Karpas-422 (cell line): ENCODE results near the gene COL6A1. TPM values are rescaled to one million over a fixed set of nuclear protein-coding genes. Genes with fewer than 3 reads are reported as not detected.

Source experiments
- DNase-seq: peaks from one replicate; pipeline ENCODE4 v3.0.0-alpha.2; 2015
- H2AFZ ChIP-seq: fragments of 200-600 bp; sonication (generic); 2 replicates; pipeline ENCODE4 v1.6.1; 2014; ENCODE audit warnings: antibody characterized with exemption, low read length, mixed read lengths
- H3K27ac ChIP-seq: fragments of 200-600 bp; sonication (generic); 2 replicates; pipeline ENCODE4 v1.5.1; 2014; ENCODE audit warnings: mild to moderate bottlenecking, low read length, moderate library complexity
- H3K27me3 ChIP-seq: fragments of 200-600 bp; sonication (generic); 2 replicates; pipeline ENCODE4 v1.6.1; 2014; ENCODE audit warnings: low read length, mixed read lengths
- H3K36me3 ChIP-seq: fragments of 200-600 bp; sonication (generic); 2 replicates; pipeline ENCODE4 v1.6.1; 2014; ENCODE audit warnings: low read length, mixed read lengths; ENCODE audit not compliant: insufficient read depth
- H3K4me1 ChIP-seq: fragments of 200-600 bp; sonication (generic); 2 replicates; pipeline ENCODE4 v1.6.1; 2014; ENCODE audit warnings: mild to moderate bottlenecking, low read length, mixed read lengths
- H3K4me2 ChIP-seq: fragments of 200-600 bp; sonication (generic); 2 replicates; pipeline ENCODE4 v1.6.1; 2014; ENCODE audit warnings: low read length, low read depth, mild to moderate bottlenecking; ENCODE audit not compliant: poor library complexity, severe bottlenecking
- H3K4me3 ChIP-seq: fragments of 200-600 bp; sonication (generic); 2 replicates; pipeline ENCODE4 v1.5.1; 2014; ENCODE audit warnings: mild to moderate bottlenecking, antibody characterized with exemption, low read length, mixed read lengths
- H3K79me2 ChIP-seq: fragments of 200-600 bp; sonication (generic); 2 replicates; pipeline ENCODE4 v1.6.1; 2014; ENCODE audit warnings: mild to moderate bottlenecking, low read length, mixed read lengths
- H3K9ac ChIP-seq: fragments of 200-600 bp; sonication (generic); 2 replicates; pipeline ENCODE4 v1.6.0; 2014; ENCODE audit warnings: low read length
- H3K9me2 ChIP-seq: fragments of 200-600 bp; sonication (generic), shearing (Covaris generic); replicated peaks from 2 replicates; pipeline ENCODE4 v1.6.0; 2014; ENCODE audit warnings: mild to moderate bottlenecking, low read length, moderate library complexity; ENCODE audit not compliant: insufficient read depth
- H3K9me3 ChIP-seq: fragments of 300-700, 200-600 bp; sonication (generic); 2 replicates; pipeline ENCODE4 v1.6.1; 2014; ENCODE audit warnings: low read length, mixed read lengths
- H4K20me1 ChIP-seq: fragments of 200-600 bp; sonication (generic); 2 replicates; pipeline ENCODE4 v1.6.1; 2014; ENCODE audit warnings: mild to moderate bottlenecking, antibody characterized with exemption, low read length, low read depth; ENCODE audit not compliant: insufficient read depth
- total RNA-seq: library from RNA; depleted of rRNA; stranded (reverse); fragments of >200 nt; shearing (Covaris generic); gene quantifications from 2 replicates; pipeline ENCODE4 v1.2.3, GENCODE V29; 2014; ENCODE audit warnings: low replicate concordance

COL6A1 gene
- total RNA-seq, 1 experiment from 2014 or later: not detected

GRCh38 chr21:46031484-46031883, 49.9 kb downstream of the COL6A1 start:
- Histone ChIP-seq H3K4me1 (no peaks in the 10 kb centered on the region), H3K79me2 (no peaks in the 10 kb centered on the region), H3K27me3 (no peaks in the 10 kb centered on the region), H4K20me1 (no peaks in the 10 kb centered on the region), H3K27ac (no peak overlapping the region), H3K4me3 (no peak overlapping the region), H3K9me3 (no peaks in the 10 kb centered on the region), H3K36me3 (no peaks in the 10 kb centered on the region), H2AFZ (no peak overlapping the region), H3K9ac (no peak overlapping the region), H3K9me2 (no peaks in the 10 kb centered on the region), H3K4me2 (no peak overlapping the region)
- DNase-seq: no peak

GRCh38 chr21:46032100-46032499, 50.5 kb downstream of the COL6A1 start:
- H3K4me3 ChIP-seq: no peak overlapping the region
- no peak for DNase-seq
- H3K27me3 ChIP-seq: no peaks in the 10 kb centered on the region
- no peaks in the 10 kb centered on the region for H3K4me1 ChIP-seq
- no peak overlapping the region for H2AFZ ChIP-seq
- H3K27ac ChIP-seq: no peak overlapping the region
- no peaks in the 10 kb centered on the region for H3K79me2 ChIP-seq
- H3K9me2 ChIP-seq: no peaks in the 10 kb centered on the region
- no peaks in the 10 kb centered on the region for H4K20me1 ChIP-seq
- H3K36me3 ChIP-seq: no peaks in the 10 kb centered on the region
- no peak overlapping the region for H3K4me2 ChIP-seq
- H3K9me3 ChIP-seq: no peaks in the 10 kb centered on the region
- H3K9ac ChIP-seq: no peak overlapping the region

- Histone ChIP-seq H3K36me3 (no peaks in the 10 kb centered on the region), H4K20me1 (no peaks in the 10 kb centered on the region), H3K27me3 (no peaks in the 10 kb centered on the region), H3K9me3 (no peaks in the 10 kb centered on the region), H3K79me2 (no peaks in the 10 kb centered on the region), H3K4me1 (no peaks in the 10 kb centered on the region), H3K9me2 (no peaks in the 10 kb centered on the region), H2AFZ (no peak overlapping the region), H3K9ac (no peak overlapping the region), H3K4me2 (no peak overlapping the region), H3K27ac (no peak overlapping the region), H3K4me3 (no peak overlapping the region)
- DNase-seq: no peak
Measured at GRCh38 chr21:46033410-46034400, 52.1 kb downstream of the COL6A1 start.

GRCh38 chr21:46035809-46036695, 54.5 kb downstream of the COL6A1 start:
- no peak overlapping the region for H3K4me2 ChIP-seq
- no peaks in the 10 kb centered on the region for H3K9me3 ChIP-seq
- H4K20me1 ChIP-seq: no peaks in the 10 kb centered on the region
- no peaks in the 10 kb centered on the region for H3K4me1 ChIP-seq
- H3K36me3 ChIP-seq: no peaks in the 10 kb centered on the region
- no peak overlapping the region for H3K4me3 ChIP-seq
- H3K9ac ChIP-seq: no peak overlapping the region
- H2AFZ ChIP-seq: no peak overlapping the region
- no peak for DNase-seq
- no peaks in the 10 kb centered on the region for H3K27me3 ChIP-seq
- H3K79me2 ChIP-seq: no peaks in the 10 kb centered on the region
- H3K9me2 ChIP-seq: no peaks in the 10 kb centered on the region
- H3K27ac ChIP-seq: no peak overlapping the region

GRCh38 chr21:46036696-46037330, 55.2 kb downstream of the COL6A1 start:
- Histone ChIP-seq H3K9me2 (no peaks in the 10 kb centered on the region), H3K4me3 (no peak overlapping the region), H3K36me3 (no peaks in the 10 kb centered on the region), H3K79me2 (no peaks in the 10 kb centered on the region), H2AFZ (no peak overlapping the region), H3K4me2 (no peak overlapping the region), H3K9me3 (no peaks in the 10 kb centered on the region), H3K4me1 (no peaks in the 10 kb centered on the region), H3K9ac (no peak overlapping the region), H3K27me3 (no peaks in the 10 kb centered on the region), H4K20me1 (no peaks in the 10 kb centered on the region), H3K27ac (no peak overlapping the region)
- DNase-seq: no peak

GRCh38 chr21:46037331-46038325, 56.1 kb downstream of the COL6A1 start:
- Histone ChIP-seq H3K9ac (no peak overlapping the region), H3K79me2 (no peaks in the 10 kb centered on the region), H4K20me1 (no peaks in the 10 kb centered on the region), H3K4me2 (no peak overlapping the region), H2AFZ (no peak overlapping the region), H3K9me2 (no peaks in the 10 kb centered on the region), H3K9me3 (no peaks in the 10 kb centered on the region), H3K4me1 (no peaks in the 10 kb centered on the region), H3K36me3 (no peaks in the 10 kb centered on the region), H3K27ac (no peak overlapping the region), H3K4me3 (no peak overlapping the region), H3K27me3 (no peaks in the 10 kb centered on the region)
- no peak for DNase-seq

- no peak overlapping the region for H3K4me2 ChIP-seq
- H3K9me3 ChIP-seq: no peaks in the 10 kb centered on the region
- no peak overlapping the region for H3K27ac ChIP-seq
- no peaks in the 10 kb centered on the region for H3K9me2 ChIP-seq
- no peak for DNase-seq
- no peak overlapping the region for H3K4me3 ChIP-seq
- H4K20me1 ChIP-seq: no peaks in the 10 kb centered on the region
- H3K4me1 ChIP-seq: no peaks in the 10 kb centered on the region
- H3K9ac ChIP-seq: no peak overlapping the region
- H3K79me2 ChIP-seq: no peaks in the 10 kb centered on the region
- no peak overlapping the region for H2AFZ ChIP-seq
- H3K27me3 ChIP-seq: no peaks in the 10 kb centered on the region
- no peaks in the 10 kb centered on the region for H3K36me3 ChIP-seq
Measured at GRCh38 chr21:46038341-46038829, 56.8 kb downstream of the COL6A1 start.
